Measurements from ENCODE around the gene NUP54. TPM values are rescaled to one million over a fixed set of nuclear protein-coding genes. Genes with fewer than 3 reads are reported as not detected.

NUP54 gene
- total and polyA plus RNA-seq, 2 donors (not counting 1 experiment from before 2014, with no cell fraction given): 49.3 to 55.5 TPM

DNA sequence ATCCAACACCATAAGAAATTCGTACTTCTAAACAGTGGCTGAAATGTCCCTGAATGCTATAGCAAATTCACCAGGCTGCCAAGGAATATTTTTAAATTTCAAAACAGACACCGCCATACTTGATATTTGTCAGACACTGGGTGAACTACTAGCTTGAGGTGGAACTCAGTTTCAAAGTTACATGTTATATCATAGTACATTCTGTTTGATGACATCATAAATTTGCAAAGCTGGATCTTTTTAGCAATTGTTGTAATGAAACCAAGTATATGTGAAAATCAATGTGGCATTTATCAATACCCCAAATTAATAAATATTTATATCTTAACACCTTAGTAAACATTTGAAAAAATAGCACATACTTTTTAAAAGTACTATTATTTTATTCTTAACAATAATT lies 59.5 kb downstream of the NUP54 start:
- H3K4me2 ChIP-seq (ENCODE audit: extremely low read depth, insufficient read depth, low read length): no peak overlapping the region
- no peak overlapping the region for H3K27ac ChIP-seq (ENCODE audit: insufficient read depth, low read length)
- no peaks in the 10 kb centered on the region for H3K36me3 ChIP-seq (ENCODE audit: control insufficient read depth, insufficient read depth, low read length)
- H3K9me3 ChIP-seq (ENCODE audit: control insufficient read depth, insufficient read depth, low read depth, low read length): no peaks in the 10 kb centered on the region
- no peaks in the 10 kb centered on the region for H4K20me1 ChIP-seq (ENCODE audit: control insufficient read depth, extremely low read depth, insufficient read depth, low read length)
- TF ChIP-seq, protein P1, sequence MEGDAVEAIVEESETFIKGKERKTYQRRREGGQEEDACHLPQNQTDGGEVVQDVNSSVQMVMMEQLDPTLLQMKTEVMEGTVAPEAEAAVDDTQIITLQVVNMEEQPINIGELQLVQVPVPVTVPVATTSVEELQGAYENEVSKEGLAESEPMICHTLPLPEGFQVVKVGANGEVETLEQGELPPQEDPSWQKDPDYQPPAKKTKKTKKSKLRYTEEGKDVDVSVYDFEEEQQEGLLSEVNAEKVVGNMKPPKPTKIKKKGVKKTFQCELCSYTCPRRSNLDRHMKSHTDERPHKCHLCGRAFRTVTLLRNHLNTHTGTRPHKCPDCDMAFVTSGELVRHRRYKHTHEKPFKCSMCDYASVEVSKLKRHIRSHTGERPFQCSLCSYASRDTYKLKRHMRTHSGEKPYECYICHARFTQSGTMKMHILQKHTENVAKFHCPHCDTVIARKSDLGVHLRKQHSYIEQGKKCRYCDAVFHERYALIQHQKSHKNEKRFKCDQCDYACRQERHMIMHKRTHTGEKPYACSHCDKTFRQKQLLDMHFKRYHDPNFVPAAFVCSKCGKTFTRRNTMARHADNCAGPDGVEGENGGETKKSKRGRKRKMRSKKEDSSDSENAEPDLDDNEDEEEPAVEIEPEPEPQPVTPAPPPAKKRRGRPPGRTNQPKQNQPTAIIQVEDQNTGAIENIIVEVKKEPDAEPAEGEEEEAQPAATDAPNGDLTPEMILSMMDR (conservative IDR thresholded peaks at IDR 0.05 in 1 of 2, IDR thresholded peaks at IDR 0.05 in 1 of 2; ENCODE audit: low read depth in 1 of 2, low read length in 2 of 2): no peak
- no peak for TF ChIP-seq EZH2 (IDR thresholded peaks at IDR 0.05; ENCODE audit: low read length, missing control alignments)
- H3K79me2 ChIP-seq (ENCODE audit: control insufficient read depth, insufficient read depth, low read length): no peaks in the 10 kb centered on the region
- H3K4me1 ChIP-seq (ENCODE audit: control insufficient read depth, extremely low read depth, insufficient read depth, low read length): peaks cover 2% of the 10 kb centered on the region
- no peaks in the 10 kb centered on the region for H3K27me3 ChIP-seq (ENCODE audit: control insufficient read depth, insufficient read depth, low read length)
- no peak overlapping the region for H3K9ac ChIP-seq (ENCODE audit: insufficient read depth, low read length)
- DNase-seq (ENCODE audit: low read depth in 2 of 2): no peak
- no peak overlapping the region for H2AFZ ChIP-seq (ENCODE audit: low read length)
- no peak overlapping the region for H3K4me3 ChIP-seq (replicated peaks in 1 of 4; ENCODE audit: control extremely low read depth in 1 of 4, insufficient read depth in 1 of 4, low read depth in 3 of 4, low read length in 4 of 4)

DNA sequence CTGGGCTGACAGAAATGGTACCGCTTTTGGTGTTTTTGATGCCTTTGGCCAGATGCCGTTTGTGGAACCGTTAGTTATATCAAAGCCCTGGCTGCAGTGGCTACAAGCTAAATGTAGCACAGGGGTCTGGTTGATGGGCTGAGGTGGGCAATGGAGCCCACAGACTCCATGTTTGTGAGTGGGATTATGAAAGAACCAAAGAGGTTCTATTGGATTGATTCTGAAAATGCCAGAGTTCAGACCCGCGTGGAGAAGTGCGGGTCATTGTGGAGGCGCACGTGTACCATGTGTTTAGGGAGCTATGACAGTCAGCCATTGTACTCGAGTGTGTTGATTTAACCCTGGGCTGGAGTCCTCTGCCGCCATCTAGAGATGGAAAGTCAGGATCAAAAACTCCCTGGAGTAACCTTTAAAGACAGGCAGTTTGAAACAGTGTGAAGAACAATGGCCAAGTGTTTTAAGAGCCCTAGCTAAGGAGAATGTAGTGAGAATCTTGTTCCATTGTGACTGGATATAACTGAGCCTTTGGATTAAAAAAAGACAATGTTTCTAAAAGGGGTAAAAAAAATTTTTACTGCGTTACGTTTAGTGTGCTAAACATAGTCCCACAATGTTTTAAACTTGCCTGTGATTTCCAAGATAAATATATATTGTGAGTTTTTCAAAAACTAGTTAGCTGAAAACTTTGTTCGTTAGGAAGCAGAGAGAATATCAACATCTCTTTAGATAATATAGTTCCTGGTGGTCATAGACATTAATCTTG lies 61.0 kb downstream of the NUP54 start:
- no peak overlapping the region for H3K27ac ChIP-seq (ENCODE audit: insufficient read depth, low read length)
- H3K4me3 ChIP-seq (replicated peaks in 1 of 4; ENCODE audit: control extremely low read depth in 1 of 4, insufficient read depth in 1 of 4, low read depth in 3 of 4, low read length in 4 of 4): no peak overlapping the region
- H3K4me1 ChIP-seq (ENCODE audit: control insufficient read depth, extremely low read depth, insufficient read depth, low read length): peaks cover 2% of the 10 kb centered on the region
- DNase-seq (ENCODE audit: low read depth in 2 of 2): peak; percentile 52 to 58
- peak overlapping the region; percentile 70 for H3K4me2 ChIP-seq (ENCODE audit: extremely low read depth, insufficient read depth, low read length)
- no peak overlapping the region for H3K9ac ChIP-seq (ENCODE audit: insufficient read depth, low read length)
- H3K27me3 ChIP-seq (ENCODE audit: control insufficient read depth, insufficient read depth, low read length): no peaks in the 10 kb centered on the region
- H4K20me1 ChIP-seq (ENCODE audit: control insufficient read depth, extremely low read depth, insufficient read depth, low read length): no peaks in the 10 kb centered on the region
- no peak for TF ChIP-seq EZH2 (IDR thresholded peaks at IDR 0.05; ENCODE audit: low read length, missing control alignments)
- TF ChIP-seq, protein P1 (conservative IDR thresholded peaks at IDR 0.05 in 1 of 2, IDR thresholded peaks at IDR 0.05 in 1 of 2; ENCODE audit: low read depth in 1 of 2, low read length in 2 of 2): peak; percentile 53 to 68
- H3K79me2 ChIP-seq (ENCODE audit: control insufficient read depth, insufficient read depth, low read length): no peaks in the 10 kb centered on the region
- H3K9me3 ChIP-seq (ENCODE audit: control insufficient read depth, insufficient read depth, low read depth, low read length): no peaks in the 10 kb centered on the region
- H3K36me3 ChIP-seq (ENCODE audit: control insufficient read depth, insufficient read depth, low read length): no peaks in the 10 kb centered on the region
- peak overlapping the region; percentile 58 for H2AFZ ChIP-seq (ENCODE audit: low read length)

DNA sequence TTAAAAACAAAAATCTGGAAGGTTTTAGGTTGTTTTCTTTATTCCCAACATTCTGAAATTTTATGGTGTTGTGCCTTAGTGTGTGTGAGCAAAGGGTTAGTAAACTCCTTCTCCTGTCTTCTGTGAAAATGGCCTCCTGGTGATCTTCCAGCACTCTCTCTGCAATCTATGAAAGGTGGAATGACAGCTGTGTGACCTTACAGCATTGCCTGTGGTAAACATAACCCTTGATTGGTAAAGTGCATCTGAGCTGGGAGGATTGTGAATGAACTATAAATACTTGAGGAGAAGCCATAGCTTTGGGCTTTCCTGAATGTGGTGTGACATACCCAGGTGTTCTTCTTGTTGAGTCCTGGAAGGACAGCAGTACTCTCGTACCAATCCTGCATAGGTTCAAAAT lies 63.7 kb downstream of the NUP54 start:
- no peak for DNase-seq (ENCODE audit: low read depth in 2 of 2)
- H3K4me1 ChIP-seq (ENCODE audit: control insufficient read depth, extremely low read depth, insufficient read depth, low read length): no peaks in the 10 kb centered on the region

More for the DNA sequence above, 63.7 kb downstream of the NUP54 start:
- Histone ChIP-seq H3K9me3 (ENCODE audit: control insufficient read depth, insufficient read depth, low read depth, low read length) (no peaks in the 10 kb centered on the region), H3K4me2 (ENCODE audit: extremely low read depth, insufficient read depth, low read length) (no peak overlapping the region), H3K36me3 (ENCODE audit: control insufficient read depth, insufficient read depth, low read length) (no peaks in the 10 kb centered on the region), H3K27ac (ENCODE audit: insufficient read depth, low read length) (no peak overlapping the region), H2AFZ (ENCODE audit: low read length) (no peak overlapping the region), H3K9ac (ENCODE audit: insufficient read depth, low read length) (no peak overlapping the region), H3K79me2 (ENCODE audit: control insufficient read depth, insufficient read depth, low read length) (no peaks in the 10 kb centered on the region), H4K20me1 (ENCODE audit: control insufficient read depth, extremely low read depth, insufficient read depth, low read length) (no peaks in the 10 kb centered on the region), H3K27me3 (ENCODE audit: control insufficient read depth, insufficient read depth, low read length) (no peaks in the 10 kb centered on the region), H3K4me3 (replicated peaks in 1 of 4; ENCODE audit: control extremely low read depth in 1 of 4, insufficient read depth in 1 of 4, low read depth in 3 of 4, low read length in 4 of 4) (no peak overlapping the region)
- no peak for TF ChIP-seq EZH2 (IDR thresholded peaks at IDR 0.05; ENCODE audit: low read length, missing control alignments)
